Common myeloid progenitor, CD34-positive (primary cell): ENCODE measurements around the gene IQGAP2.
A peak's percentile ranks its signal among the peaks of the same experiment; 100 is the strongest.

Source experiments
- CTCF ChIA-PET: fragments of 350-600 bp; sonication (Branson Sonifier 250); formaldehyde crosslinking; loops from one replicate; lab custom pipeline; 2021; ENCODE audit warnings: antibody characterized with exemption; lab: Charles Lee
- POLR2A ChIA-PET: fragments of 350-600 bp; sonication (Branson Sonifier 250); formaldehyde crosslinking; loops from one replicate; lab custom pipeline; 2021; ENCODE audit warnings: antibody characterized with exemption; lab: Charles Lee
- DNase-seq, 3 donors: peaks; one replicate each; pipeline versions ENCODE4 v3.0.0 to v3.0.0-alpha.2; 2013
- H3K27ac ChIP-seq, 2 experiments: 1 replicate in 1 of 2; 2 replicates in 1 of 2; pipeline ENCODE4 v1.7.0; 2013; ENCODE audit warnings: inconsistent platforms in 2 of 2, low read length in 2 of 2, mild to moderate bottlenecking in 2 of 2, low read depth in 1 of 2, moderate library complexity in 1 of 2; ENCODE audit not compliant: severe bottlenecking in 2 of 2, insufficient read depth in 1 of 2, poor library complexity in 1 of 2
- H3K27me3 ChIP-seq, 5 experiments: replicated peaks in 2 of 5; 1 replicate in 3 of 5; 2 replicates in 2 of 5; pipeline versions ENCODE4 v1.6.1 to v1.7.0; 2013; ENCODE audit warnings: low read length in 4 of 5, mild to moderate bottlenecking in 2 of 5, moderate library complexity in 2 of 5, inconsistent platforms in 1 of 5; ENCODE audit not compliant: insufficient read depth in 5 of 5, control insufficient read depth in 4 of 5
- H3K36me3 ChIP-seq, 4 experiments: 1 replicate in 2 of 4; 2 replicates in 2 of 4; pipeline versions ENCODE4 v1.6.1 to v1.7.0; 2013; ENCODE audit warnings: low read length in 3 of 4, control low read depth in 1 of 4, mild to moderate bottlenecking in 1 of 4; ENCODE audit not compliant: control insufficient read depth in 4 of 4, insufficient read depth in 4 of 4
- H3K4me1 ChIP-seq, 4 experiments: 1 replicate in 3 of 4; 2 replicates in 1 of 4; pipeline versions ENCODE4 v1.6.1 to v1.7.1; 2013; ENCODE audit warnings: low read length in 3 of 4, mild to moderate bottlenecking in 3 of 4, control low read depth in 1 of 4, inconsistent platforms in 1 of 4, moderate library complexity in 1 of 4; ENCODE audit not compliant: control insufficient read depth in 4 of 4, insufficient read depth in 4 of 4; ENCODE audit errors: control extremely low read depth in 1 of 4
- H3K4me3 ChIP-seq, 7 experiments: 1 replicate in 4 of 7; 2 replicates in 3 of 7; pipeline versions ENCODE4 v1.5.1 to v1.7.0; 2013; ENCODE audit warnings: mild to moderate bottlenecking in 7 of 7, low read length in 6 of 7, moderate library complexity in 6 of 7, inconsistent platforms in 2 of 7, low read depth in 2 of 7, control low read depth in 1 of 7; ENCODE audit not compliant: insufficient read depth in 4 of 7, control insufficient read depth in 1 of 7; ENCODE audit errors: extremely low read depth in 1 of 7
- H3K9me3 ChIP-seq, 5 experiments: 1 replicate in 4 of 5; 2 replicates in 1 of 5; pipeline versions ENCODE4 v1.6.1 to v1.7.1; 2013; ENCODE audit warnings: low read length in 4 of 5, mild to moderate bottlenecking in 2 of 5, inconsistent platforms in 1 of 5, low read depth in 1 of 5, moderate library complexity in 1 of 5; ENCODE audit not compliant: control insufficient read depth in 4 of 5, insufficient read depth in 2 of 5; ENCODE audit errors: control extremely low read depth in 1 of 5
- WGBS: methylation state at CpG from one replicate; pipeline ENCODE4 v1.1.5; 2013; ENCODE audit not compliant: insufficient coverage; 5-methylcytosine and 5-hydroxymethylcytosine counted together

IQGAP2 gene

DNA sequence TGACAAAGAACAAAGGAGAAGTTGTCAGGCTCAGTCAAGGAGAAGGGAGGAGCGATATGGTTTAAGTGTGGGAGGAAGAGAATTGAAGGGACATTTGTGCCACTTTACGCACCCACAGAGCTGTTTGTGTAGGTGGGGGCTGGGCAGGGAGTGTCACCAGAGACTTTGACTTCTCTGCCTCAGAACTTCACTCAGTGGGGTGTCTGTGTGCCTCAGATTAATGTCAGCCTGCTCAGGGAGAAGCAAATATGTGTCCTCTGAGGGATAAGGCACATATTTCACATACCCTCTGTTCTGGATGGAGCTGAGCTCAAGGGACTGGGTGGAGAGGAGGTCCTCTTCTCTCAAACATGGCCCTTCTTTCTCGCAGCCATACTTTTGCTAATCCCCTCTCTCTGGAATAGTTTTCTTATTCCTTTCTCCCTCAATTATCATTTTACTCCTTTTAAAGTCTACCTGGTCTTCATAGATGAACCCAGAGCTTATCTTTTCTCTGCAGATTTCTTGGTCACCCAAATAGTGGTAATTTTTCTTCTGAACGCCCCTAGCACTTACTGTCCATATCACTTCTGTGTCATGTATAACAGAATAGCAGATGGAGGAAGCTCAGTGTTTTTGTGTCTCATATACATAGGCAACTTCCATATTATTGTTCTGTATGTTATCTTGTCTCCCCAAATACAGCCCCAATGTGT lies 77.0 kb downstream of the IQGAP2 start:
- Histone ChIP-seq H3K27me3 (no peaks in the 10 kb centered on the region), H3K4me1 (peaks cover 7 to 59% (median 41%) of the 10 kb centered on the region in 4 experiments), H3K9me3 (no peaks in the 10 kb centered on the region), H3K4me3 (peak overlapping the region in 1 of 7 experiments; percentile 32), H3K36me3 (peaks cover 0 to 17% (median 11%) of the 10 kb centered on the region in 4 experiments), H3K27ac (peak overlapping the region in 1 of 2 experiments; percentile 69)
- DNase-seq: peak in 2 of 3 donors; percentile 67 to 82
- no CpG with 5 or more reads among the region's 4 CpGs for WGBS
- CTCF ChIA-PET: interaction anchor here (0.6 to 1.3 kb wide), 8 partner anchors 10 to 50 kb away, joined by 3 to 4 read pairs (median 3); no protein-coding TSS in a partner anchor
- POLR2A ChIA-PET: interaction anchor here (1.4 kb wide), 1 partner anchor 63 kb away, joined by 6 read pairs; no protein-coding TSS in a partner anchor

DNA sequence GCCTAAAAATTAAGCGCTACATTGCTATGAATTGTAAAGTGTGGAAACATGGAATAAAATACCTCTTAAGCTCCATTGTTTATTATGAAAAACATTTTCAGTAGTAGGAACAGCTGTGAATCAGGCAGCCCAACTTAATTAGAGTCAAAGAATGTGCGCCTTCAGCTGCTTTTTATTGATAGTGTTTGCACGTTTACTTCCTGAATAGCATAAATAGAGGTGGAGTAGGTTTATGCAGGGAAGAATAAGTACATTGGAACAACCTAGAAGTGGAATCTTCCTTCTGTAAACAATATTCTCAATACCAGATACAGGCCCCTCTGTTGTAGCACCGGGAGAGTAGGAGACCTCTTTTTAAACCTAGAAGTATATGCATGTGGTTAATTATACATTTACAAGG lies 79.9 kb downstream of the IQGAP2 start:
- Histone ChIP-seq H3K27me3 (no peaks in the 10 kb centered on the region), H3K4me3 (no peak overlapping the region), H3K36me3 (peaks cover 2 to 19% (median 8%) of the 10 kb centered on the region in 4 experiments), H3K4me1 (peaks cover 7 to 54% (median 41%) of the 10 kb centered on the region in 4 experiments), H3K9me3 (no peaks in the 10 kb centered on the region), H3K27ac (no peak overlapping the region)
- DNase-seq: no peak
- WGBS: 100% methylated on average over 1 of the region's 4 CpGs
- ChIA-PET POLR2A (interaction anchor here (1.4 kb wide), 1 partner anchor 80 kb away, joined by 3 read pairs; the partner anchor contains the start of gene IQGAP2), CTCF (interaction anchor here (1.0 to 2.8 kb wide), 8 partner anchors 9 to 156 kb away, joined by 3 to 14 read pairs (median 4); no protein-coding TSS in a partner anchor)

GRCh38 chr5:76483433-76483832 lies 80.3 kb downstream of the IQGAP2 start:
- H3K27ac ChIP-seq: no peak overlapping the region
- H3K36me3 ChIP-seq: peaks cover 2 to 19% (median 7%) of the 10 kb centered on the region in 4 experiments
- no peak for DNase-seq
- H3K4me3 ChIP-seq: no peak overlapping the region
- H3K27me3 ChIP-seq: no peaks in the 10 kb centered on the region
- ChIA-PET CTCF (interaction anchor here (0.8 to 2.8 kb wide), 10 partner anchors 9 to 100 kb away, joined by 3 to 14 read pairs (median 4); no protein-coding TSS in a partner anchor), POLR2A (interaction anchor here (1.4 kb wide), 1 partner anchor 80 kb away, joined by 3 read pairs; the partner anchor contains the start of gene IQGAP2)
- 100% methylated on average over 4 of the region's 5 CpGs for WGBS
- peaks cover 7 to 54% (median 41%) of the 10 kb centered on the region in 4 experiments for H3K4me1 ChIP-seq
- no peaks in the 10 kb centered on the region for H3K9me3 ChIP-seq

DNA sequence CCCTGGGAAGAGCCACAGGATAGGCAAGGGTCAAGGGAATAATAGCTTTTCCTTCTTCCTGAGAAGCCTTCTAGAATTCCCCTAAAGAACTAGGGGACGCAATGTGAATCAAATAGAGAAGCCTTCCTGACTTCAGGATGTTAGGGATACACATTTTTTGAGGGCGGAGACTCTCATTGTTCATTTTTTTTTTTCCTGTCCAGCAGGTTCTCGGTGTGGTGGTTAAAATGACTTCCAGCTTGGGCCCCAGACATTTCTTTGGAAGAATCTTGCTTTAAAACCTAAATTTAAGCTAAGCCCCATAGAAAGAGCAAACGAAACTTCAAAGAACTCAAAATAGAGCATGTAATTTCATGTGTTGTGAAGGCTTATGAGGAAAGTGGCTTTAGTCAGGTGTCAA lies 80.8 kb downstream of the IQGAP2 start:
- Histone ChIP-seq H3K36me3 (peaks cover 2 to 23% (median 6%) of the 10 kb centered on the region in 4 experiments), H3K27ac (no peak overlapping the region), H3K27me3 (no peaks in the 10 kb centered on the region), H3K4me3 (peak overlapping the region in 1 of 7 experiments; percentile 4), H3K9me3 (no peaks in the 10 kb centered on the region), H3K4me1 (peaks cover 7 to 50% (median 38%) of the 10 kb centered on the region in 4 experiments)
- CTCF ChIA-PET: interaction anchor here (0.8 to 2.8 kb wide), 11 partner anchors 10 to 98 kb away, joined by 3 to 14 read pairs (median 4); no protein-coding TSS in a partner anchor
- POLR2A ChIA-PET: interaction anchor here (1.0 to 1.4 kb wide), 2 partner anchors 36 to 80 kb away, joined by 3 to 6 read pairs; partner anchors contain the start of gene IQGAP2
- no peak for DNase-seq
- 100% methylated on average over 2 of the region's 4 CpGs for WGBS

GRCh38 chr5:76485511-76485910 lies 82.4 kb downstream of the IQGAP2 start:
- Histone ChIP-seq H3K4me1 (peaks cover under 1 to 44% (median 22%) of the 10 kb centered on the region in 4 experiments), H3K9me3 (no peaks in the 10 kb centered on the region), H3K27ac (peak overlapping the region in 1 of 2 experiments; percentile 25), H3K27me3 (no peaks in the 10 kb centered on the region), H3K36me3 (peaks cover 2 to 25% (median 11%) of the 10 kb centered on the region in 4 experiments), H3K4me3 (no peak overlapping the region)
- no peak for DNase-seq
- ChIA-PET CTCF (interaction anchor here (0.6 to 2.8 kb wide), 7 partner anchors 11 to 77 kb away, joined by 3 to 14 read pairs (median 4); no protein-coding TSS in a partner anchor), POLR2A (interaction anchor here (0.7 kb wide), 1 partner anchor 12 kb away, joined by 3 read pairs; no protein-coding TSS in a partner anchor)

DNA sequence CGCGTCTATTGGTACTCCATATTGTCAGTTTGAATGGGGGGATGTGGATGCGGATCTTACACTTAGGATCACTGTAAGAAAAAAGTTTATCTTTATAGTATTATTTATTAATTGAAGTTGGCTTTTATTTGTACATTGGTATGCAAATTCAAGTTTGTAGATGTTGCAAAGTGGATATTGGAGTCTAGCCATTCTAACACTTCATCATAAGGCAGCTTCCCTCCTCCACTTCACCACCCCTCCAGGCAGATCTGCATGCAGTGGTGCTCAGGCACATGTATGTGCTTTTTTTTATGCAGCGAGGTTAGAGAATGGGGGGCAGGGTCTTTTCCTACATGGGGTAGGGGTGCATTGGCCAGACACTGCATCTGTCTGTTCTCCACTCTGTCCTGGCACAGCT lies 84.3 kb downstream of the IQGAP2 start:
- no peak overlapping the region for H3K4me3 ChIP-seq
- H3K9me3 ChIP-seq: no peaks in the 10 kb centered on the region
- H3K4me1 ChIP-seq: peaks cover 0 to 41% (median 16%) of the 10 kb centered on the region in 4 experiments
- WGBS: 100% methylated on average over 1 of the region's 4 CpGs
- CTCF ChIA-PET: interaction anchor here (1.0 to 1.6 kb wide), 5 partner anchors 9 to 40 kb away, joined by 3 to 4 read pairs (median 3); no protein-coding TSS in a partner anchor
- no peak overlapping the region for H3K27ac ChIP-seq
- DNase-seq: no peak
- H3K36me3 ChIP-seq: peaks cover 2 to 21% (median 13%) of the 10 kb centered on the region in 4 experiments
- POLR2A ChIA-PET: no interaction called here
- H3K27me3 ChIP-seq: no peaks in the 10 kb centered on the region
